ENCODE measurements around the gene MRPL42.

DNA sequence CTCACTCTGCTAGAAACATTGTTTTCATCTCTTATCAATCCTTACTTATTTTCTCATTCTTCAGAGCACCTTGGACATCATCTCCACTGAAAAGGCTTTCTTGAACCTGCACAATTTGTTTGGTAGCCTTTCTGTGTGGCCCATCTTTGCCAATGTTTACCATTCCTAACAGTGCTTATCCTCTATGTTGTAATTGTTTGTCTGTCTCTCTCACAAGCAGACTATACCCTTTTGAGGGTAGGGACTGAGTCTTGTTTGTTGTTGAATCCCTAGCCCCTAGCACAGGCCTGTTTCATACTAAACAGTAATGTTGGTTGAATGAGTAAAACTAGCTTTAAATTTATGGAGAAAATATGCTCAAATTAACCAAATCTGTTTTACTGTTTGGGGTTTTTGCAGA is 9.2 kb downstream of the MRPL42 start:
- TF ChIP-seq, protein P1, sequence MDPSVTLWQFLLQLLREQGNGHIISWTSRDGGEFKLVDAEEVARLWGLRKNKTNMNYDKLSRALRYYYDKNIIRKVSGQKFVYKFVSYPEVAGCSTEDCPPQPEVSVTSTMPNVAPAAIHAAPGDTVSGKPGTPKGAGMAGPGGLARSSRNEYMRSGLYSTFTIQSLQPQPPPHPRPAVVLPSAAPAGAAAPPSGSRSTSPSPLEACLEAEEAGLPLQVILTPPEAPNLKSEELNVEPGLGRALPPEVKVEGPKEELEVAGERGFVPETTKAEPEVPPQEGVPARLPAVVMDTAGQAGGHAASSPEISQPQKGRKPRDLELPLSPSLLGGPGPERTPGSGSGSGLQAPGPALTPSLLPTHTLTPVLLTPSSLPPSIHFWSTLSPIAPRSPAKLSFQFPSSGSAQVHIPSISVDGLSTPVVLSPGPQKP (IDR thresholded peaks at IDR 0.05; ENCODE audit: borderline replicate concordance, low read depth, low read length): no peak
- no peak for TF ChIP-seq POLR2A (IDR thresholded peaks at IDR 0.05; ENCODE audit: low read depth, low read length)
- TF ChIP-seq, protein P2, sequence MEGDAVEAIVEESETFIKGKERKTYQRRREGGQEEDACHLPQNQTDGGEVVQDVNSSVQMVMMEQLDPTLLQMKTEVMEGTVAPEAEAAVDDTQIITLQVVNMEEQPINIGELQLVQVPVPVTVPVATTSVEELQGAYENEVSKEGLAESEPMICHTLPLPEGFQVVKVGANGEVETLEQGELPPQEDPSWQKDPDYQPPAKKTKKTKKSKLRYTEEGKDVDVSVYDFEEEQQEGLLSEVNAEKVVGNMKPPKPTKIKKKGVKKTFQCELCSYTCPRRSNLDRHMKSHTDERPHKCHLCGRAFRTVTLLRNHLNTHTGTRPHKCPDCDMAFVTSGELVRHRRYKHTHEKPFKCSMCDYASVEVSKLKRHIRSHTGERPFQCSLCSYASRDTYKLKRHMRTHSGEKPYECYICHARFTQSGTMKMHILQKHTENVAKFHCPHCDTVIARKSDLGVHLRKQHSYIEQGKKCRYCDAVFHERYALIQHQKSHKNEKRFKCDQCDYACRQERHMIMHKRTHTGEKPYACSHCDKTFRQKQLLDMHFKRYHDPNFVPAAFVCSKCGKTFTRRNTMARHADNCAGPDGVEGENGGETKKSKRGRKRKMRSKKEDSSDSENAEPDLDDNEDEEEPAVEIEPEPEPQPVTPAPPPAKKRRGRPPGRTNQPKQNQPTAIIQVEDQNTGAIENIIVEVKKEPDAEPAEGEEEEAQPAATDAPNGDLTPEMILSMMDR (conservative IDR thresholded peaks at IDR 0.05; ENCODE audit: low read depth, low read length): no peak
